Natural killer cell (primary cell): ENCODE results near the gene AKNAD1. TPM values are rescaled to one million over a fixed set of nuclear protein-coding genes. Genes with fewer than 3 reads are reported as not detected.

Source experiments
- ATAC-seq, 3 donors: fragments of 150-1000 bp in 2 of 3; fragments of 200-7000 bp in 1 of 3; cut with Tn5 transposase; 1 replicate in 1 of 3; 2 replicates in 2 of 3; pipeline ENCODE4 v1.10.0; 2021; ENCODE audit warnings: mild to moderate bottlenecking in 2 of 3, moderate library complexity in 2 of 3
- DNase-seq, 2 donors: peaks; one replicate each; pipeline versions ENCODE4 v3.0.0 to v3.0.0-alpha.2; 2013 to 2021; ENCODE audit warnings: mixed read lengths in 1 of 2
- H3K27ac ChIP-seq: one replicate; pipeline ENCODE4 v1.5.1; 2013; ENCODE audit warnings: mild to moderate bottlenecking, low read length
- H3K27me3 ChIP-seq: one replicate; pipeline ENCODE4 v1.6.1; 2013; ENCODE audit warnings: low read length; ENCODE audit not compliant: control insufficient read depth, insufficient read depth
- H3K36me3 ChIP-seq: one replicate; pipeline ENCODE4 v1.6.1; 2013; ENCODE audit warnings: low read length; ENCODE audit not compliant: control insufficient read depth, insufficient read depth
- H3K4me1 ChIP-seq: one replicate; pipeline ENCODE4 v1.6.1; 2013; ENCODE audit warnings: low read length; ENCODE audit not compliant: control insufficient read depth, insufficient read depth
- H3K4me3 ChIP-seq: one replicate; pipeline ENCODE4 v1.5.1; 2013; ENCODE audit warnings: low read length
- H3K9me3 ChIP-seq: one replicate; pipeline ENCODE4 v1.6.1; 2013; ENCODE audit warnings: low read length; ENCODE audit not compliant: control insufficient read depth, insufficient read depth
- H3K27ac Mint-ChIP-seq, 2 donors: one replicate each; pipeline ENCODE4 v1.8.0; 2022; ENCODE audit warnings: mild to moderate bottlenecking in 2 of 2, mixed read lengths in 2 of 2, moderate library complexity in 1 of 2
- H3K27me3 Mint-ChIP-seq, 2 donors: one replicate each; pipeline ENCODE4 v1.8.0; 2022; ENCODE audit warnings: low read depth in 2 of 2, mixed read lengths in 2 of 2
- H3K36me3 Mint-ChIP-seq: one replicate; pipeline ENCODE4 v1.8.0; 2022; ENCODE audit warnings: mixed read lengths
- H3K4me1 Mint-ChIP-seq, 2 donors: one replicate each; pipeline ENCODE4 v1.8.0; 2022; ENCODE audit warnings: mixed read lengths in 2 of 2
- H3K4me3 Mint-ChIP-seq: one replicate; pipeline ENCODE4 v1.8.0; 2022; ENCODE audit warnings: mild to moderate bottlenecking, moderate library complexity, mixed read lengths
- H3K9me3 Mint-ChIP-seq, 2 donors: one replicate each; pipeline ENCODE4 v1.8.0; 2022; ENCODE audit warnings: mixed read lengths in 2 of 2
- CTCF ChIP-seq: fragments of 200-600 bp; IDR thresholded peaks from one replicate; pipeline ENCODE4 v1.8.0; 2022; ENCODE audit warnings: antibody characterized with exemption
- WGBS: methylation state at CpG from one replicate; pipeline ENCODE4 v1.1.7; 2013; ENCODE audit warnings: missing lambda C conversion rate; ENCODE audit not compliant: insufficient coverage; 5-methylcytosine and 5-hydroxymethylcytosine counted together
- intact Hi-C: fragments of 100-400 bp; cut with micrococcal nuclease; formaldehyde crosslinking; loops from one replicate; pipeline ENCODE4 v1.14.2; 2022
- total RNA-seq, 4 donors: library from RNA; stranded (reverse); fragments of 120-200 nt in 1 of 4; gene quantifications; one replicate each; pipeline versions ENCODE4 v1.2.3 to v1.2.4, GENCODE V29; 2013 to 2022

The AKNAD1 gene
- total RNA-seq, 3 donors from 2014 or later (not counting 1 experiment from before 2014, with no cell fraction given), result not detected

GRCh38 chr1:108824051-108824450, 32.8 kb downstream of the AKNAD1 start:
- TF ChIP-seq CTCF, result no peak
- 84% methylated on average over 3 of the region's 3 CpGs for WGBS
- Histone ChIP-seq H3K27me3 (no peaks in the 10 kb centered on the region), H3K9me3 (no peaks in the 10 kb centered on the region), H3K4me3 (no peak overlapping the region), H3K36me3 (no peaks in the 10 kb centered on the region), H3K4me1 (no peaks in the 10 kb centered on the region), H3K27ac (no peak overlapping the region)
- ATAC-seq, result no peak
- intact Hi-C loops, result no loop called here
- Mint-ChIP-seq H3K27me3 (peaks cover 13 to 14% of the 10 kb centered on the region in 2 donors), H3K4me1 (no peaks in the 10 kb centered on the region), H3K27ac (no peak overlapping the region), H3K9me3 (no peaks in the 10 kb centered on the region), H3K4me3 (no peak overlapping the region), H3K36me3 (no peaks in the 10 kb centered on the region)
- DNase-seq, result no peak

- WGBS, result 81% methylated on average over 3 of the region's 3 CpGs
- Mint-ChIP-seq H3K27ac (no peak overlapping the region), H3K36me3 (no peaks in the 10 kb centered on the region), H3K9me3 (no peaks in the 10 kb centered on the region), H3K4me3 (no peak overlapping the region), H3K27me3 (peaks cover 14% of the 10 kb centered on the region in 2 donors), H3K4me1 (no peaks in the 10 kb centered on the region)
- Histone ChIP-seq H3K4me3 (no peak overlapping the region), H3K9me3 (no peaks in the 10 kb centered on the region), H3K4me1 (no peaks in the 10 kb centered on the region), H3K36me3 (no peaks in the 10 kb centered on the region), H3K27ac (no peak overlapping the region), H3K27me3 (no peaks in the 10 kb centered on the region)
- TF ChIP-seq CTCF, result no peak
- intact Hi-C loops, result no loop called here
- ATAC-seq (no peak), DNase-seq (no peak)
These were observed 33.3 kb downstream of the AKNAD1 start for GRCh38 chr1:108823632-108824031.

GRCh38 chr1:108819878-108820277, 37.0 kb downstream of the AKNAD1 start:
- ATAC-seq (no peak), DNase-seq (no peak)
- WGBS, result 84% methylated on average over 5 of the region's 5 CpGs
- no peaks in the 10 kb centered on the region for H3K9me3 ChIP-seq
- H3K4me1 ChIP-seq, result no peaks in the 10 kb centered on the region
- no peak overlapping the region for H3K27ac ChIP-seq
- Mint-ChIP-seq H3K4me3 (no peak overlapping the region), H3K27me3 (peaks cover 14 to 17% of the 10 kb centered on the region in 2 donors), H3K4me1 (peaks cover 0 to 4% of the 10 kb centered on the region in 2 donors), H3K36me3 (no peaks in the 10 kb centered on the region), H3K9me3 (no peaks in the 10 kb centered on the region), H3K27ac (no peak overlapping the region)
- H3K27me3 ChIP-seq, result no peaks in the 10 kb centered on the region
- H3K4me3 ChIP-seq, result no peak overlapping the region
- intact Hi-C loops, result no loop called here
- TF ChIP-seq CTCF, result no peak
- no peaks in the 10 kb centered on the region for H3K36me3 ChIP-seq

GRCh38 chr1:108817811-108818210, 39.1 kb downstream of the AKNAD1 start:
- no peaks in the 10 kb centered on the region for H3K9me3 ChIP-seq
- H3K4me1 ChIP-seq, result no peaks in the 10 kb centered on the region
- H3K27ac ChIP-seq, result no peak overlapping the region
- Mint-ChIP-seq H3K4me3 (no peak overlapping the region), H3K9me3 (no peaks in the 10 kb centered on the region), H3K27me3 (peaks cover 10 to 14% of the 10 kb centered on the region in 2 donors), H3K27ac (no peak overlapping the region), H3K4me1 (peaks cover 0 to 4% of the 10 kb centered on the region in 2 donors), H3K36me3 (no peaks in the 10 kb centered on the region)
- no peaks in the 10 kb centered on the region for H3K36me3 ChIP-seq
- TF ChIP-seq CTCF, result no peak
- DNase-seq, result no peak
- no peak overlapping the region for H3K4me3 ChIP-seq
- intact Hi-C loops, result no loop called here
- H3K27me3 ChIP-seq, result no peaks in the 10 kb centered on the region
- no peak for ATAC-seq
